ENCODE data around the gene PCSK1N. TPM values are rescaled to one million over a fixed set of nuclear protein-coding genes. Genes with fewer than 3 reads are reported as not detected.

The PCSK1N gene
- total and polyA plus RNA-seq, 2 of the 13 experiments (the other 11 are each of a cell fraction or from before 2014, with no cell fraction given) = 4.5 to 14.0 TPM

DNA sequence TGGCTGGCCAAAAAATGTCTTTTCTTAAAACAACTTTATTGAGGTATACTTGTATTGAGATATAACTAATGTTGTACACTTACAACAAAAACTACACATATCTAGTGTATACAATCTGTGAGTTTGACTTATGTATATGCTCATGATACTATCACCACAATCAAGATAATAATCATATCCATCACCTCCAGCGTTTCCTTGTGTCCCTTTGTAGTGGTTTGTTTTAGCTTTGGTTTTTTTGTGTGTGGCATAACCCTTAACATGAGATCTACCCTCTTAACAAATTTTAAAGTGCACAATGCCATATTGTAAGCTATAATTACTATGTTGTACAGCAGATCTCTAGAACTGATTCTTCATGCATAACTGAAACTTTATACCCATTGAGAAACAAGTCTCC is 13.4 kb upstream of the PCSK1N start:
- no peak for ATAC-seq
- intact Hi-C loops (cut with micrococcal nuclease; ENCODE audit: unreplicated experiment) = no loop called here
- H3K36me3 ChIP-seq (replicated peaks in 1 of 2; ENCODE audit: control insufficient read depth in 1 of 2, insufficient read depth in 2 of 2, low read length in 2 of 2) = no peaks in the 10 kb centered on the region
- H3K4me1 ChIP-seq (ENCODE audit: insufficient read depth, low read length) = peaks cover 23% of the 10 kb centered on the region; the same call in 1 of the 2 replicates
- no peaks in the 10 kb centered on the region for H3K9me3 ChIP-seq (ENCODE audit: low read length)
- H2AFZ ChIP-seq (ENCODE audit: low read length) = no peak overlapping the region
- no peak overlapping the region for H3K4me3 ChIP-seq (replicated peaks in 1 of 3; ENCODE audit: insufficient read depth in 1 of 3, low read depth in 2 of 3, low read length in 3 of 3)
- in situ Hi-C loops (cut with HindIII; ENCODE audit: extremely low pct_ligation_motif_present, low pct_unique_long_range_greater_than_20kb) = no loop called here
- no peaks in the 10 kb centered on the region for H3K79me2 ChIP-seq (ENCODE audit: insufficient read depth, low read length)
- BruUV-seq (replicated peaks) = no TSS peak
- TF ChIP-seq JUND (CRISPR knock-in tag; IDR thresholded peaks at IDR 0.05) (no peak), ZBTB40 (IDR thresholded peaks at IDR 0.05) (no peak), ZBTB40 (CRISPR knock-in tag; IDR thresholded peaks at IDR 0.05) (no peak), ZSCAN30 (CRISPR knock-in tag; IDR thresholded peaks at IDR 0.05) (no peak), ZNF713 (CRISPR knock-in tag; IDR thresholded peaks at IDR 0.05) (no peak), SMC3 (IDR thresholded peaks at IDR 0.05; ENCODE audit: low read length) (no peak), BRCA1 (CRISPR knock-in tag; IDR thresholded peaks at IDR 0.05) (no peak), MXI1 (IDR thresholded peaks at IDR 0.05; ENCODE audit: borderline replicate concordance, low read depth, low read length) (no peak), NRL (CRISPR knock-in tag; IDR thresholded peaks at IDR 0.05; ENCODE audit: borderline replicate concordance) (no peak), ZNF350 (CRISPR knock-in tag; IDR thresholded peaks at IDR 0.05; ENCODE audit: borderline replicate concordance, low read depth) (no peak), BCL6 (CRISPR knock-in tag; IDR thresholded peaks at IDR 0.05) (no peak), ZNF891 (CRISPR knock-in tag; IDR thresholded peaks at IDR 0.05) (no peak), HIC2 (CRISPR knock-in tag; IDR thresholded peaks at IDR 0.05; ENCODE audit: low read depth) (no peak)
- H3K27me3 ChIP-seq (ENCODE audit: control insufficient read depth in 1 of 2, insufficient read depth in 2 of 2, low read length in 2 of 2) = no peaks in the 10 kb centered on the region
- ChIA-PET CTCF (ENCODE audit: low intra/inter-chr PET ratio, low total read pairs) (no interaction called here), POLR2A (no interaction called here)
- no peak for FAIRE-seq
- 6% methylated on average over 1 of the region's 1 CpG for WGBS (ENCODE audit: low lambda C conversion rate)
- no peaks in the 10 kb centered on the region for H4K20me1 ChIP-seq (ENCODE audit: insufficient read depth, low read length)
- DNase-seq (ENCODE audit: low spot score) = no peak
- no peak overlapping the region for H3K27ac ChIP-seq (ENCODE audit: extremely low read length, insufficient read depth, low read length)
- no peak overlapping the region for H3K9ac ChIP-seq (ENCODE audit: insufficient read depth, low read depth, low read length)
- no peak overlapping the region for H3K4me2 ChIP-seq (ENCODE audit: low read depth, low read length)
